Stimulated activated CD8-positive, alpha-beta memory T cell treated with anti-CD3 and anti-CD28 coated beads, Interleukin-7, amount 100 ng/mL, for 1 hour (primary cell): Measurements from ENCODE around the gene POLR1C.
A peak's percentile ranks its signal among the peaks of the same experiment; 100 is the strongest.
"Not testable (repeated sequence)": the region's sequence is repeated elsewhere in the genome, so short reads cannot be mapped to it uniquely, and the experiment has no call there.

ENCODE experiments used
- DNase-seq, 2 donors: peaks; one replicate each; pipeline ENCODE4 v3.0.0-alpha.2; 2020; ENCODE audit warnings: low read depth in 2 of 2

POLR1C gene

GRCh38 chr6:43509984-43510826, 6.7 kb upstream of the POLR1C start, which contains the start of gene LRRC73:
TSS of gene LRRC73 (minus strand) at chr6:43510346. CDS start at chr6:43509785, 561 bp downstream.
- DNase-seq: peak; percentile 55 to 57

- no peak for DNase-seq
These were observed 6.1 kb upstream of the POLR1C start for GRCh38 chr6:43510827-43511163.

- no peak for DNase-seq
These were observed 5.0 kb upstream of the POLR1C start for GRCh38 chr6:43511824-43512415.

DNA sequence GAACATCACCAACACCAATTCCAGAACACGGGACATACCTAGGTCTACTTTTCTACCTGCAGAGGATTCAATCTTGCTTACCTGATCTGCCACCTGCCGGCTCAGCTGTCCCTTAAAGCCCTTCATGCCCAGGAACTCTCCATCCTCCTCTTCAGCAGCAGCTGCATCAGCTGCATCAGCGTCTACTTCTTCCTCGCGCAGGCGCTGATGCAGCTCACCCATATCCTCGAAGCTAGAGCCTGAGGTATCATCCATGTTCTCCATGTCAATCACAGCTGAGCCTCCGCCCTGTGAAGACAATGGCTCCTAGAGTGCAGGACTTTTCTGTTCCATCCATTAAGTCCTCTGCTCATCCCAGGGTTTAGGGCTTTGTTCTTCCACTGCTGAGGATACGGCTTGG, 1.1 kb upstream of the POLR1C start:
- no peak for DNase-seq

DNA sequence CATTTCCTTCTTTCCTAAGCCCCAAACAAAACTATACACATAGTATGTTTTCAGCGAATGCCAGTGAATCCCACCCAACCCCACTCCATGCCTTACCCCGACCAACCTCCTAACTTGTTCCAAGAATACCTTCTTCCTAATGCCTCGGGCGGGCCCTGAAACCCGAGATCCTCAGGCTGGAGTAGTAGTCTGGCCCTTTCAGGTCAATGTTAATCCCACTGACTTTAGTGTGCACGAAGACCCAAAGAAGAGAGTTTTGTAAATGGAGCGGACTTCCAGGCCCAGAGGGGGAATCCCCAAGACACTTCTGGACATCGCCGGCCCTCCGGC, 557 bp upstream of the POLR1C start:
- DNase-seq: no peak

DNA sequence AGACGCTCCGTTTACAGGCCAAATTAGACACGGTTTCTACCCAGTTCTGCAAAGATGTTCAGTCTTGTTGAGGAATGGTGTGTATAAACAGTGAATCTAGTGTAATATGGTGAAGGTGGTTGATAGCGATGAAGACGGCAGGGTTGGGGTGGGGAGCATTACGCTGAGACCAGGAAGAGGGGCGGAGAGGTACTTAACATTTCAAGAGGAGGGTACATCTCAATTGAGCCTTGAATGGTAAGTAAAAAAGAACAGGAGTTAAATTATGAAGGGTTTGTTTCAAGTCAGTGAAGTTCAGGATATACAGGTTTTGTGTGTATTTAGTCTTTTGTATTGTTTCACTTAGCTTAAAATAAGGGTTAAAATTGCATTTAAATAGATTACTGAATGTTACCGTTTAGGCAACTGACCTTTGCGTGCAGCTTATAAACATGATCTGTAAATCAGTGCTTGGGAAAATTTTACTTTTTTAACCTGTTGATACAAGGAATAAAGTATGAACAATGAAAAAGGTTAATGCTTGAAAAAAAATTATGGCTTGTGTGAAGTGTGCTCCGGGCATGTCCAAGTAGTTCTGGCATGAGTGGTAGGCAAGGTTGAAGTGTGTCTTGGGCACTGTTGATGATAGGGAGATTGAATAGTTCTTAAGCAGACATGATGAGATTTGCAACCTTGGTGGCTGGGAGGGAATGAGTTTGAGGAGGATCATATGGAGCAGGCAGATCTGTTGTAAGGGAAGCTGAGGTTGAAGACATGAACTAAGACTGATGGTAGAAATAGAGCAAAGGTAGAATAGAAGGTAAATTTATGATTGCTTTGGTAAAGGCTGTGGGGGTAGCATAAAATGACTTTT, 842 bp downstream of the POLR1C start:
- DNase-seq: no peak

- DNase-seq: no peak
These were observed 3.2 kb downstream of the POLR1C start for GRCh38 chr6:43520097-43520496.

DNA sequence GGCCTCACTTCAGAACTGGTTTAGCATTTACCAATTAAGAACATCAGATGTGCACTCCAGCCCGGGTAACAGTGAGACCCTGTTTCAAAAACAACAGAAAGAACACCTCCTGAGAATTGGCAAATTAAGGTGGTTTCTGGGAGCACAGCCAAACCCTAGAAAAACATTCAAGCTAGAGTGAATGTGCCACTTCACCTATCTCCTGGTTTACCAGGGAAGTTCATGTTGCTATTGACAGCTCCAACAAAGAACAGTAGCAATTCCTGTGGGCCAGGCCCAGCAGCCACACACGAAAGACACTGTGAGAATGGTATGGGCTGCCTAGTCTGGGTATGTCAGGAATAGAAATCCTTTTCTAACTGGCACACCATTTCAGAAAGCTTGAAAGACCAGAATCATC, 4.9 kb downstream of the POLR1C start:
- DNase-seq: no peak

DNA sequence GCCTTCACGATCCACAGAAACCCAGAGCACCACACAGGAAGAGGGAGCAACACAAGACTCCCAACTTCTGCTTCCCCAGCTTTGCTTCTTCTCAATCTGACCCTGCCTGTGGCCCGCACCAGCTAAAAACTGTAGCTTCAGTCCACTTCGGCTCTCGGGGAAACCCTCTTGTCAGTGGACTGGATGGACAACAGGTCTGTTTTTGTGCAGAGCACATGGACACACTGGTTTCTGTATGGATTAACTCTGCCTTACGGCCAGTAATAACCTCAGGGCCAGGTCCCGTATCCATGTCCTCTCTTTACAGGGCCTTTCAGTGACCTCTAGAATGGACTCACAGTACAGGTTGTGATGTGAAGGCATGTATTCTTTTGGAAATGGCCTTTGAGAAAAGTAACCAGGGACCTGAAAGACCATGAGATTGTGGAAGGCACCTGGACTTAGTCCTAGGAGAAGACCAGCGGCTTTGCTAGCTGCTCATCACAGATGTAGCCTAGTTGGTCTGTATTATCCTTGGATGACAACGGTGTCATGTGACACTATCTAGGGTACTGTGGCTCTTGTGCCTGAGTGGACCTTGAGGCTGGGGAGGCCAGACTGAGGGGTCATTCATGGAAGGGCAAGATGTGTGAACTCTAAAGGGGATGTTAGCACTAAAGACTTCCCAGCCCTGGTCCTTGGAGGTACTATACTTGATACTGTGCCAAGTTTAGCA, 5.8 kb downstream of the POLR1C start:
- no peak for DNase-seq

GRCh38 chr6:43523284-43523683, 6.4 kb downstream of the POLR1C start:
- DNase-seq: no peak

DNA sequence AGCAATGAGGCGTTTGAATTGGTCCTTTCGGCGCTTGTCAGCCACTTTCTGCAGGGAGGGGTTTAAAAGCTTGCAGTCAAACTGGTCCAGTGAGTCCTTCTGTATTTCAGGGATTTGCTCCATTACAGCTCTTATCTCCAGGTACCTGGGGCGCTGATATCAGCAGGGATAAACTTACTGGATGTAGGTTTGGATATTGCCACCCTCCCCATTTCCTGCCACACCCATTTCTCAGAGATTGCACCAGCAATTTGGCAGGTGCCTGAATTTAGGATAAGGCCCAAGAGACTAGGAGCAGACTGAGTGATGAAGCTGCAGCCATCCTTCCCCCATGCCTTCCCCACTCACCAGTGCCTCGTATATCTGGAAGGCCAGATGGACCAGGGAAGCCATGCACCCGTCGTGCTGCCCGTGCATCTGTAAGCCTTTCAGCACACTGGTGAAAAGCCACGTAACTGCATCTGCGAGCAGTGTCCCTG, 7.6 kb downstream of the POLR1C start:
- DNase-seq: no peak

DNA sequence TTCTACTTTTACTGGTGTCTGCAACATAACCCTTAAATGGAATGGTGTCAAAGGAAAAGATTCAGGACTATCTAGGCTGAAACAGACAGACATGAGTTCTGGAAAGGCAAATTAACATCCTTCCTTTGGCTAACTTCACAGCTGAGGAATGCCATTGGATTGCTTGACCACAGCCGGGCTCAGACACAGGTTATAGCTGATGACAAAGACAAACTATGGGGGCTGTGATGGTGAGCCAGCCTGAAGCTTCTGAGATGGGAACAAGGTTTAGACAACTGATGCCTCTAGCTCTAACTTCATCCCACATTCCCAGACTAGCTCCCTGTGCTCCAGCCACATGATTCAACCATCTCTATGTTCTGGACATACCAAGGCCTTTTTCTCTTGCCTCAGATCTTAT, 15.3 kb downstream of the POLR1C start:
- DNase-seq: no peak

GRCh38 chr6:43538986-43539385, 22.1 kb downstream of the POLR1C start:
- DNase-seq: not testable (repeated sequence)

DNA sequence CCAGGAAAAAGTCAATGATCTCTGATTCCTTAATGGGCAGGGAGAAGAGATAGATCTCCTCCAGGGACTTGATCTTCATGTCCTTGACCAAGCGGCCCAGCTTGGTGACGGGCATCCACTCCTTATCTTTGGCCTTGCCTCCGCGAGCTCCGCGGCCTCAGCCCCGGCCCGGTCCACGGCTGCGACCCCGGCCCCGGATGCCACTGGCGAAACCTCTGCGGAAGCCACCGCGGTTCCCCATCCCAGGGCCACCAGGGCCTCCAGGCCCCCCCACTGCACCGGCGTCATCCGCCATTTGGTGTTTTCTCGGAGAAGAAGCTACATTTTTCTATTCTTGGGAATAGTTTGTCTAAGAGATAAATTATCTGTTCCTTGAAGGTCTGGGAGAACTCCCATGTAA, 22.5 kb downstream of the POLR1C start:
- not testable (repeated sequence) for DNase-seq

GRCh38 chr6:43540507-43540906, 23.6 kb downstream of the POLR1C start:
- no peak for DNase-seq

GRCh38 chr6:43541774-43542471, 25.0 kb downstream of the POLR1C start:
- DNase-seq: no peak

- DNase-seq: no peak
These were observed 27.6 kb downstream of the POLR1C start for GRCh38 chr6:43544461-43544860.

GRCh38 chr6:43547222-43547621, 30.3 kb downstream of the POLR1C start:
- DNase-seq: no peak

DNA sequence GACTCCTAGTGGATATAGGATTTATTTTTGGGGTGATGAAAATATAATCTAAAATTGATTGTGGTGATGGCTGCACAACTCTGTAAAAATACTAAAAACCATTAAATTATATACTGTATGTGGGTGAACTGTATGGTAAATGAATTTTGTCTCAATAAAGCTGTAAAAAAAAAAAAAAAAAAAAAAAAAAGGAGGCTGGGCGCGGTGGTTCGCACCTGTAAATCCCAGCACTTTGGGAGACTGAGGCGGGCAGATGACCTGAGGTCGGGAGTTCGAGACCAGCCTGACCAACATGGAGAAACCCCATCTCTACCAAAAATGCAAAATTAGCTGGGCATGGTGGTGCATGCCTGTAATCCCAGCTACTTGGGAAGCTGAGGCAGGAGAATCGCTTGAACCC, 40.7 kb downstream of the POLR1C start:
- DNase-seq: not testable (repeated sequence)

- no peak for DNase-seq
These were observed 42.4 kb downstream of the POLR1C start for GRCh38 chr6:43559328-43559727.

- DNase-seq: no peak
These were observed 54.1 kb downstream of the POLR1C start for GRCh38 chr6:43570876-43571441.
